Dendritic cell treated with granulocyte-macrophage colony-stimulating factor and Interleukin-4, amounts not matched to agents 40 ng/mL and 50 ng/mL, for 4 days (primary cell): ENCODE data around the gene SLC12A2.

Source experiments
- H3K27ac Mint-ChIP-seq: one replicate; pipeline ENCODE4 v1.8.0; 2022; ENCODE audit warnings: mild to moderate bottlenecking, mixed read lengths
- H3K27me3 Mint-ChIP-seq: one replicate; pipeline ENCODE4 v1.8.0; 2022; ENCODE audit warnings: mild to moderate bottlenecking, mixed read lengths
- H3K36me3 Mint-ChIP-seq: one replicate; pipeline ENCODE4 v1.8.0; 2022; ENCODE audit warnings: low read depth, mixed read lengths
- H3K4me1 Mint-ChIP-seq: one replicate; pipeline ENCODE4 v1.8.0; 2022; ENCODE audit warnings: low read depth, mixed read lengths
- H3K4me3 Mint-ChIP-seq: one replicate; pipeline ENCODE4 v1.8.0; 2022; ENCODE audit warnings: mild to moderate bottlenecking, moderate library complexity, mixed read lengths
- H3K9me3 Mint-ChIP-seq: one replicate; pipeline ENCODE4 v1.8.0; 2022; ENCODE audit warnings: mixed read lengths
- intact Hi-C: fragments of 100-400 bp; cut with micrococcal nuclease; formaldehyde crosslinking; loops from one replicate; pipeline ENCODE4 v1.15.0; 2022

Gene SLC12A2

DNA sequence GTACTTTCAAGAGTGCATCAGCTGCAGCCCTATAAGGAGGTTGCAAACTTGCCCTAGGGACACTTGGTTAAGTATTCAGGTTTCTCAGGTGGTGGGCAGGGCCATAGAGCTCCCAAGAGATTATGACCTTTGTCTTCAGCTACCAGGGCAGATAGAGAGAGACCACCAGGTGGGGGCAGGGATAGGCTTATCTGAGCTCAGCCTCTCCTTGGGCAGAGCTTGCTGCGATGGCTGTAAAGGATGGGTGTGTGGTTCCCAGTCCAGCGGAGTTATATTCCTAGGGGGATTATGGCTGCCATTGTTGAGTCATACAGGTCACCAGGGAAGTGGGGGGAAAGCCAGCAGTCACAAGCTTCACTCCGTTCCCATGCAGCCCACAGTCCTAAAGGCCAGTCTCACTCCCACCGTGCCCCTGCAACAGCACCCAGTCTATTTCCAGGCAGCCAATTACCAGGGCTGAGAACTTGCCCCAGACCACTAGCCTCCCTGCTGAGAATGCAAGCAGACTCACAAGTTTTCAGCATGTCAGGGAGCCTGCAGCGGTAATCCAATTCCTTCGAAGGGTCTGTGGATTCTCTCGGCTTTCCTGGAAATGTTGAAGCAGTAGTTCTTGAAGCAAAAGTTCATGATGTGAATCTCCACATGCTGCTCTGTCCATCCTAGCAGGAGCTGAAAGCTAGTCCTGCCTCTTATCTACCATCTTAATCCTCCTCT lies 151.5 kb downstream of the SLC12A2 start:
- Mint-ChIP-seq H3K4me1 (no peaks in the 10 kb centered on the region), H3K27me3 (no peaks in the 10 kb centered on the region), H3K27ac (no peak overlapping the region), H3K36me3 (no peaks in the 10 kb centered on the region), H3K4me3 (no peak overlapping the region), H3K9me3 (no peaks in the 10 kb centered on the region)
- intact Hi-C loops = no loop called here

DNA sequence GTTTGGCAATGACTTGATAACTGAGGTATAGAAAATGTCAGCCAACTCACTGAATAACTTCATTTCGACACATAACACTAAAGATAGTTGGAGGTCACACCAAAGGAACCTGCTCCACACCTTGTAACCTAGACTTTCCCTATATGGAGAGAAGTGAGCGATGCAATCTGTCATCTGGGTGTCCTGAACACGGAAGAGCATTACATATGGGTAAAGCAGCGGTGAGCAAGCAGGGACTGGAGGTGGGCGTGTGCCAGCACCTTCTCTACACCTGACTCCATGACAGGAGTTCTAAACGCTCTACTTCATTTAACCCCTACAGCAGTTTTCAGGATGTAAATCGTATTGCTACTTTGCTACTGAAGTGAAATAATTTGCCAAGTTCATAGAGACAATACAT lies 152.8 kb downstream of the SLC12A2 start:
- Mint-ChIP-seq H3K4me3 (no peak overlapping the region), H3K9me3 (no peaks in the 10 kb centered on the region), H3K27me3 (no peaks in the 10 kb centered on the region), H3K36me3 (no peaks in the 10 kb centered on the region), H3K27ac (no peak overlapping the region), H3K4me1 (no peaks in the 10 kb centered on the region)
- intact Hi-C loops = no loop called here

DNA sequence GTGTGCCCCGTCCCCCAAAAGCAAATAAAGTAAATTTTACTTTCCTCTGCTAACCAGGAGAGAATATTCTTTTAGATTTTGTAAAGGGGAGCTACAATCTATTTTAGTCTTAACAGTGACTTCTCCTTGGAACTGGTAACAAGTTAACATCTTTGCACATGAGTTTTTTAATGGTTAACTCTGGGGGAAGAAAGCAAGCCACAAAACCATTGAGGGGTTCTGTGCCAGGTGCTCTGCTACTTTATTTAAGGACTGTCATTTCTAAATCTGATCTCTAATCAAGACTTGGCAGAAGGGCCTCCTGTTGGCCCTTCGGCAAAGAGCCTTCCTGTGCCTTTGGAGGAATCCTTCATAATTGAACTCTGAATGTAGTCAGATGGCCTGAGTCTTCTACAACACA lies 153.4 kb downstream of the SLC12A2 start:
- no peak overlapping the region for H3K27ac Mint-ChIP-seq
- no peaks in the 10 kb centered on the region for H3K4me1 Mint-ChIP-seq
- H3K36me3 Mint-ChIP-seq = no peaks in the 10 kb centered on the region
- intact Hi-C loops = no loop called here
- no peaks in the 10 kb centered on the region for H3K9me3 Mint-ChIP-seq
- H3K27me3 Mint-ChIP-seq = no peaks in the 10 kb centered on the region
- H3K4me3 Mint-ChIP-seq = no peak overlapping the region

DNA sequence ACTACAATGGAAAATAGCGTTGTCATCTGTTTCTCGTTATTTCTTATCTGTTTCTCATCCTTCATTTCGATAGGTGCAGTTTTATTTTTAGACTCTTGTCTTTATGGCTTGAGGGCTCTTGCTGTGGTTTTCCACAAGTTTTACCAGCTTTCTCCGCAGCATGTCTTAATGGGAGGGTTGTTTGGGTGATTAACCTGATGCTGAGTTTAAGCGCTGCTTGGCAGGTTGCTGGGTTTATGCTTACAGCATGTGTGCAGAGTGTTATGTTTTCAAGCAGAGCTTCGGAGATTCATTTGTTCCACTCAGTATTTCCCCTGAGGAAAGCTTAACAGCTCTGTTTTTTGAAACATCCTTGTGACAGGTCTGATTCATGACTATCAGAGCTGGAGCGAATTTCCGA lies 154.0 kb downstream of the SLC12A2 start:
- Mint-ChIP-seq H3K4me3 (no peak overlapping the region), H3K4me1 (no peaks in the 10 kb centered on the region), H3K9me3 (no peaks in the 10 kb centered on the region), H3K27me3 (no peaks in the 10 kb centered on the region), H3K36me3 (no peaks in the 10 kb centered on the region), H3K27ac (no peak overlapping the region)
- intact Hi-C loops = no loop called here
